Measurements from ENCODE around the gene TMEM123.

TMEM123 gene

DNA sequence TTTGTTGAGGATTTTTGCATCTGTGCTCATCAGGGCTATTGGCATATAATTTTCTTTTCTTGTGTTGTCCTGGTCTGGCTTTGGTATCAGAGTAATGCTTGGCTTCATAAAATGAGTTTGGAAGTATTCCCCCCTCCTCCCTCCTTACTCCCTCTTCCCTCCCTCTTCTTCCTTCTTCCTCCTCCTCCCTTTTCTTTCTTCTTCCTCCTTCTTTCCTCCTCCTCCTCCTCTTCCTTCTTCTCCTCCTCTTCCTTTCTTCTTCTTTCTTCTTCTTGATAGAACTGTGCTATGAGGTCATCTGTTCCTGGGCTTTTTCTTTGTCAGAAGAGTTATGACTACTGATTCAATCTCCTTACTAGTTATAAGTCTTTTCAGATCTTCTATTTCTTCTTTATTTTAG is 95.4 kb downstream of the TMEM123 start:
- no peak for DNase-seq

GRCh38 chr11:102347462-102348370 is 104.8 kb downstream of the TMEM123 start:
- DNase-seq, result peak; percentile 27 to 62

DNA sequence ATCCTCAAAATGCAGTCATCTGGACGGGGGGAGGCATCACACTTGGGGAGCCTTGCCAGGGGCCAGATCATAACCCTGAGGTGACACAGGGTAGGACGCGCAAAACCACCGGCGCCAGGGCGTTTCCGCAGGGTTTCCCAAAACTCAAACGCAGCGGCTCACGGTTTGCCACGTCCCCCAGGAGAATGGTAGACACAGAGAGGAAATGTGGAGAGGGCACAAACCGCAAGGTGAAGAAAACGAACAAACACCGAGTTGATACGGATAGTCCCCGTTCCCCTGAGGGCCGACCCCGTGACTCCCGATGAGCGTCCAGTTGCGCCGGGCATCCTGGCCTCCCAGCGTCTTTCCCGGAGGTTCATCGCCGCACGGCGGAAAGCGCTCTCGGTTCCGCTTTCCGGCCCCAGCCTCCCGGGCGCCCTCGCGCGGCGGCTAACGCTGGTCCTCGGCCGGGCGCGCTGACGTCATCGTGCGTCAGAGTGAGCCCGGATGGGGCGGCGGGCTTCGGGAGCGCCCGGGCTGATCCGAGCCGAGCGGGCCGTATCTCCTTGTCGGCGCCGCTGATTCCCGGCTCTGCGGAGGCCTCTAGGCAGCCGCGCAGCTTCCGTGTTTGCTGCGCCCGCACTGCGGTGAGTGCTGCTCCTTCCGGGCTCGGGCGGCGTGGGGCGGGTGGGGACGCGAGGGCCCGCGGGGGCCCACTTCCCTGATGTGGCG is 105.7 kb downstream of the TMEM123 start, which contains the start of gene BIRC2:
Gene BIRC2 (plus strand): TSS at position 467 of the 714 bp plus-strand sequence. CDS start 2,641 bp downstream, outside the sequence.
- peak; percentile 93 to 95 for DNase-seq

DNA sequence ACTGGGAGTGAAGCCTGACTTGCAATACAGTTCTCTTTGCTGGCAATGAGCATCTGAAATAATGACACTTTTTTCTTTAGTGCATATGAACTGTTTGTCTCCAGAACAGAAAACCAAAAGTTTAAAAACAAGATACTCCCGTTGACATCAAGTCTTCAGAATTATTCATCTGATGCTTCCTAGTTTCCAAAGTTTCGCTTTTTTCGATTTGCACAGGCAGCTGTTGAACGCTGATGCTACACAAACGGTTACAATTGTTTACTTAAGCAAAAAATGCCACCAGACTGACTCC is 106.2 kb downstream of the TMEM123 start:
- no peak for DNase-seq

Measured in CD4-positive, alpha-beta T cell treated with Interferon alpha-2 for 1 hour (primary cell).